NK-92 (cell line): Measurements from ENCODE around the gene CRY2.
"Not testable (repeated sequence)": the region's sequence is repeated elsewhere in the genome, so short reads cannot be mapped to it uniquely, and the experiment has no call there.

ENCODE experiments used
- DNase-seq: peaks from one replicate; lab custom pipeline; 2025; ENCODE audit not compliant: unreplicated experiment; lab: John Stamatoyannopoulos, UW

Gene CRY2

DNA sequence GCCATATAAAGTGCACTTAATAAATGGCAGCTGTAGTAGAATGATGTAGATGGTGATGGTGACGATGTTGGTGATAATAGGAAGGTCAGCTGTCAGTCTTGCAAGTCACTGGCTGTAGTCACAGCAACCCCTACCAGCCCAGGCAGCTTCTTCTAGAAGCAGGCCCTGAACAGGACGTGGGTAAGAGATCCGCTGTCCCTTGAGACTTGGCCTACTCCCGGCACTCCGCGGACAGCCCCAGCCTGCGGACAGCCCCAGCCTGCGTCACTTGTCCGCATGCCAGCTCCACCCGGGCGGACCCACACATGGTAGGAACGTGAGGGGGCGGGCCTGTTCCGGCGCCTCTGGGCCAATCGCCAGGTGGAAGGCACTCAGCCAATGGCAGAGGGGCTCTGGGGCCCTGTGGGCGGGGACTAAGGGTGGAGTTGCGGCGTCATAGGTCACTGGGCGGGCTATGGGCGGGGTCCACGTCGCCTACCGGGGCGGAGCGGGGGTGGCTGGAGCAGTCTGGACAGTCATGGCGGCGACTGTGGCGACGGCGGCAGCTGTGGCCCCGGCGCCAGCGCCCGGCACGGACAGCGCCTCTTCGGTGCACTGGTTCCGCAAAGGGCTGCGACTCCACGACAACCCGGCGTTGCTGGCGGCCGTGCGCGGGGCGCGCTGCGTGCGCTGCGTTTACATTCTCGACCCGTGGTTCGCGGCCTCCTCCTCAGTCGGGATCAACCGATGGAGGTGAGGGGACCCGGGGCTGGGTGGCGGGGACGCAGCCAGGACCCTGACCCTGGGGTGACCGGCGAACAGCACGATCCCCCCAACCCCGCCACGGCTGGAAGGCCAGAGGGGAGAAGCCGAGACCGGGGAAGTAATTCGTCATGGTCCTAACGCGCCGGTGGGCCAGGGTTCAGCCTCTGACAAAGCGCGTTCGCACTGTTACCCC, at the start of gene CRY2:
Gene CRY2, plus strand, starts transcription at position 502 of the 937 bp plus-strand sequence. Its CDS starts 16 bp downstream, at position 518.
- peak; percentile 85 for DNase-seq

DNA sequence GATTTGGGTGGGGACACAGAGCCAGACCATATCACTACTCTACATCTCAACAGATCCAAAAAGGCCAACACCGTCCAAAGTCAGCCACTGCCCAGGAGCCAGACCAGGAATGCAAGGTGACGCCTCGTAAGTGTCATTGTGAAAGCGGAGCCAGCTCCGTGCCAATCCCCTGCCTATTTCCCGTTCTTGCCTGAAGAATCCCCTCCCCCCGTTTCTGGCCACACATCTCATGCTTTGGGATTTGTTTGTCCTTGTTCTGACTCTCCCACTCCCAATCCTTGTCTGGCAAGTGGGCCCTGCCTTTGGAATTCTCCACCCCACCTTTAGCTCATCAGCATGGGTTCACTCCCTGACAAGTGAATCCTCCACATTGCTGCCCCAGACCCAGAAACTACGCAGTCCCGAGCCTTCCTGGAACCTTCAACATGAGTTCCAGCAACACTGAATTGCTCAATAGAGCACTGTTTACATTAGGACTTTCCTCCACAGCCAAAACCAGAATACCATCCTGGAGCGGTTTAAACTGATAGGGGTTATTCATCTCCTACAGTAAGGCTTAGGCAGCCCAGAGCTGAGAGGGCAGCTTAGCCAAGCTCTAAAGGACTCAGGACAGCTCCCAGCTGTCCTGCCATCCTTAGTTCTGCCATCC, 48.4 kb upstream of the CRY2 start:
- DNase-seq, result no peak

DNA sequence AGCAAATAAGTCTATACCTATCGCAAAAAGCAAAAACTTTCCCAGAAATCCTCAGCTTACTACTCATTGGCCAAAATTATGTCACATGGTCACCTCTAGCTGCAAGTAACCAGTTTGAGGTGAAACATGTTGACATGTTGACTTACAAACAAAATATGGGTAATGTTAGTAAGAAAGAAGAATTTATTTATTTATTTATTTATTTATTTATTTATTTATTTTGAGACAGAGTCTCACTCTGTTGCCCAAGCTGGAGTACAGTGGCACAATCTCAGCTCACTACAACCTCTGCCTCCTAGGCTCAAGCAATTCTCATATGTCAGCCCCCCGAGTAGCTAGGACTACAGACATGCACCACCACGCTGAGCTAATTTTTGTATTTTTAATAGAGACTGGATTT, 47.7 kb upstream of the CRY2 start:
- no peak for DNase-seq

DNA sequence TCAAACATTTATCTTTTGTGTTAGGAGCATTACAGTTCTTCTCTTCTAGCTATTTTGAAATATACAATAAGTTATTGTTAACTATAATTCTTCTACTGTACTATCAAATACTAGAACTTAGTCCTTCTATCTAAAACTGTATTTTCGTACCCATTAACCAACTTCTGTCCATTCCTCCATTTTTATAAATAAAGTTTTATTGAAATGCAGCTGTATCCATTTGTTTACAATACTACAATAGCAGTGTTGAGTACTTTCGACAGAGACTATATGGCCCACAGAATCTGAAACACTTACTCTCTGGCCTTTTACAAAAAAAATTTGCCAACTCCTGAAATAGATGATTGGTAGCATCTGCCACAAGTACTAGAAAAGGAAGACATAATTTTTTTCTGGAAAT, 47.0 kb upstream of the CRY2 start:
- no peak for DNase-seq

DNA sequence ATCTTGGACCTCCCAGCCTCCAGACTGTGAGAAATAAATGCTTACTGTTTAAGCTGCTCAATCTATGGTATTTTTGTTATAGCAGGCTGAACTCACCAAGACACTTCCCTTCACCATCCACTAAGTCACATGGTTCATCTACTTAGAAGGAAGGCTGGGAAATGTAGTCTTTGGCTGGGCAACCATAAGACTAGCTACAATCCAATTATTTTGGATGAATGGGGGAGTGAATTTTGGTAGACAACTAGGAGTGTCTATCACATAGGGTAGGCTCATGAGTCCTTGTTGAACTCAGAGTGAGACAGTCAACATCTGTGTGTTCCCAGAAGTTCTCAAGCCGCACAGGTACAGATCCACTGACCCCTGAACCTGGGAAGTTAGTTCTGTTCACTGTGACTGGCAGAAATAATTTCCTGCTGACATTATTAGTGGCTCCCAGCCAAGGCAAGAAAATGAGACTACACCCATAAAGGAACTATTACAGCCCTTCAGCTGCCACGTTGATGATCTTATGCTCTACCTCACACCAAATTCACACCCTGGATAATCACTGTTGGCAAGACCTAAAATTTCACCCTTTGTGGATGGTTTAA, 45.5 kb upstream of the CRY2 start:
- no peak for DNase-seq

DNA sequence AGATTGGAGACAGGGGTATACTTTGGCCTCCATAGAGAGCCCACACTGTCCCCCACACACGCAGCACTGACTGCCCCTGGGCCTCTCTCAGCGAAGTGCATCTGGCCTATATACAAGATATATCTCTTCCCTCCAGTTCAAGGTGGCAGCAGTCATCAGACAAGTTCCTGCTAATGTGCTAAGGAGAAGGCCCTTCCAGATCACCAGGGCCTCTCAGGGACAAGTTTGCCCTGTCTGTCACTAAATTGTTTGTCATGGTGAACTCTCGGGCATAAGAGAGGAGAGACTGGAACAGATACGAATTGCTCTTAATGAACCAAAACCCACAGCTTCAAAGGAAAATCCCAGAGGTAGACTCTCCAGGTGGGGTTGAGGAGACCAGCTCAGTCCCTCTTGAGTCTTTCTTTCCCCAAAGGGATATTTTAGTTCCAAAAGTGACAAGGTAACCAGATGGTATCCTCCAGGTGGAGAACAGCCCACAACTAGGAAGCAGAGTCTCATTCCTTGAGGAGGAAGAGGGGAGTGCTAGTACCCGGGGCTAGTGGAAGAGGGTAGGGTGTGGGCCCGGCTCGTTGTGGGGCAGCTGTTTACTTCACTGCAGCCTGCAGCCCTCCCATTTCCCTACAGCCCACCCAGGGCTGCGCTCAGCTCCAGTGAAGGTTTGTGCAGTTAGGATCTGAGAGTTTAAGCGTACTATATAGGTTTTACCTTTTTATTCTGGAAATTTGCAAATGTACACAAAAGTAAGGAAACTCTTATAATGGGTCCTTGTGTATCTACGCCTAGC, 44.6 kb upstream of the CRY2 start:
- DNase-seq, result no peak

DNA sequence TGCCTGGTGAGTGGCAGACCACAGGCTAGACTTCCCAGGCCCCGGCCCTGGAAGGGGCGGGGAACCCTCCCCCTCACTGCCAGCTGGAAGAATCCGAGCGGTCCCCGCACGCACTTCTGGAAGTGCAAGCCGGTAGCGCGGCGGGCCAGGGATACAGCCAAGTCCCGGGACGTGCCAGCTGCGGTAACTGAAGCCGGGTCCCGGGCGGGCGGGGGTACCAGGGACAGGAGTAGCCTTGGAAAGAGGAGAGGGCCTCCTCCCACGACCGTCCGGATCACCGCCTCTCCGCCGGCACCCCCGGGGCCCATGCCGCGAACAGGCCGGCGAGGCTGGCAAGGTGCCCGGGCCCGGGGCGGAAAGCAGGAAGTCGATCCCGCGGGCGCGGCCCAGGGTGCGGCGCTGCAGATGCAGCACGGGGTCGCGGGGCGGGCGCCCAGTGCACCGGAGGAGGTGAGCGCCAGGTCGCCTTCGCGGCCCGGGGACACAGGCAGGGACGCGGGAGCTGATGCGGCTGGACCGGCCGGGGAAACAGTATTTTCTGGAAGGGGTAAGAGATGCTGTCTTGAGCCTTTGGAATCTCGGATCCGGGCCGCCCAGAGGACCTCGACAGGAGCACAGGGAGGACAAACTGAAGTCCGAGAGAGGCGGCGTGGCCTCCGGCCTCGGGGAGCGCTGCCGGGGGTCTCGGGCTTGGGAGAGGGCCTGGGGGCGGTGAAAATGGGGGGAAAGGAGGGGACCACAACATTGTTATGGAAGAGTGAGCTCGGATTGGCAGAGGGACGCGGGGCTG, 43.1 kb upstream of the CRY2 start:
- DNase-seq, result no peak

DNA sequence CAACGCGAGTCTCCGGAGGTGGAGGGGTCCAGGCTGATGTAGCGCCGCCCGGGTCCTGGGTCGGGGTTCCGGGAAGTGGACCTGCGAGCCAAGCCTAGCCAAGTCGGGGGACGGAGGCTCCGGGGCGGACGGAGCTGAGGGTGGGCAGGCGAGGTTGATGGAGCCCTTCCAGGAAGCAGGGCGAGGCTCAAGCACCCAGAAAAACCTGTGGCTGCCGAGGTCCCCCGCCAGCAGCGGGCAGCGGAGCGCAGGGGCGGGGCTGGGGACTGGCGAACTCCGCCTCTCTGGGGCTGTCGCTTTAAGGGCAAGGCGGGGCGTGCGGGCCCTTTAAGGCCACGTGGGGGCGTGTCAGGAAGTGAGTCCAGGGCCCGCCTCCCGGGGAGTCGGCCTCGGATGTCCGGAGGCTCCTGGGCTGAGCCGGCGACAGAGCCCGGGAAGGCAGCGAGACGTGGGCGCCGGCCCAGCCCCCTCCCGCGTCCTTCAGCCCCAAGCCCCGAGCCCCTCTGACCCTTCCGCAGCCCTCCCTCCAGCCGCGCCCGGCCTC, 42.4 kb upstream of the CRY2 start, which contains the start of gene SLC35C1:
Gene SLC35C1, plus strand, starts transcription at position 389 of the 544 bp plus-strand sequence. CDS start 653 bp downstream, outside the sequence.
- peak; percentile 50 for DNase-seq

DNA sequence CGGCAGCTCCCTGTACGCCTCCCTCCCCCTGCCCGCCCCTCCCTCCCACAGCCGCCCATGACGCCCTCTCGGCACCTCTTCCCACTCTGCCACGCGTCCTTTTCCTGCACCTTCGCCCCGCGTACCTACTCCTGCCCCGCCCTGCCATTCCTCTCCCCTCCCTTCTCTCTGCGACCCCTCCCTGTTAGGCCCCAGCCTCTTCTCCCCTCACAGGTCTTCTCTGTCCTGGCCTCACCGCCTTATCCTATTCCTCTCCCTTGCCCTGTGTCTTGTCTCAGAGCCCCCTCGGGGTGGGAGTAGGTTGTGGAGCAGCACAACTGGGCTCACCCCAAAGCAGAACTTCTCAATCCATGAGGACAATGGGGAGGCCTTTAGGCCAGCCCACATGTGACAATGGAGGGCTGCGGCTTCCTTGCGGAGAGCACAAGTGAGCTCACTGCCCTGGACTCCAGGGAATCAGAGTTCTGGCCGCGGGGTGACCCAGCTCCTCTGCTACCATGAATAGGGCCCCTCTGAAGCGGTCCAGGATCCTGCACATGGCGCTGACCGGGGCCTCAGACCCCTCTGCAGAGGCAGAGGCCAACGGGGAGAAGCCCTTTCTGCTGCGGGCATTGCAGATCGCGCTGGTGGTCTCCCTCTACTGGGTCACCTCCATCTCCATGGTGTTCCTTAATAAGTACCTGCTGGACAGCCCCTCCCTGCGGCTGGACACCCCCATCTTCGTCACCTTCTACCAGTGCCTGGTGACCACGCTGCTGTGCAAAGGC, 41.8 kb upstream of the CRY2 start:
- DNase-seq, result no peak

DNA sequence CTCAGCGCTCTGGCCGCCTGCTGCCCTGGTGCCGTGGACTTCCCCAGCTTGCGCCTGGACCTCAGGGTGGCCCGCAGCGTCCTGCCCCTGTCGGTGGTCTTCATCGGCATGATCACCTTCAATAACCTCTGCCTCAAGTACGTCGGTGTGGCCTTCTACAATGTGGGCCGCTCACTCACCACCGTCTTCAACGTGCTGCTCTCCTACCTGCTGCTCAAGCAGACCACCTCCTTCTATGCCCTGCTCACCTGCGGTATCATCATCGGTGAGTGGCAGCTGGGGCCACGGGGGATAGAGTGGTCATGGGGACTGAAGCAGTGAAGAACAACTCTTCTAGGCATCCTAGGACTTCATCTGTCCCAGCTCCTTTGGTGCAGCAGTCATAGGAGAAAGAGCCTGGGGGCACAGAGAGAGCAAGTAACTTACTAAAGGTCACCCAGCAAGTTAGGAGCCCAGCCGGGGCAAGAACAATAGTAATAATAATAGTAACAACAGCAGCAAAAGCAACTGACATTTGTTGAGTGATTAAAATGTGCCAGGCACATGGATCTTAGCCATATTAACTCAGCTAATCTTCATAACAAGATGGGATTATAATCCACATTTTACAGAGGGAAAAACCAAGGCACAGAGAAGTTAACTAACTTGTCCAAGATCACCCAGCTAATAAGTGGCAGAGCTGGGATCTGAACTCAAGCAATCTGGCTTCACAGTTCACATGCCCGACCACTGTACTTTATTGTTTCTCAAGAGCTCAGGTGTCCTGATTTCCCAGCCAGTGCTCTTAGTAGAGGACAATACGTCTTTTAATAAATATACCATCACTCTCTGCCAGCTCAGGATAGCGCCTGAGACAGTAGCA, 41.0 kb upstream of the CRY2 start:
- no peak for DNase-seq

DNA sequence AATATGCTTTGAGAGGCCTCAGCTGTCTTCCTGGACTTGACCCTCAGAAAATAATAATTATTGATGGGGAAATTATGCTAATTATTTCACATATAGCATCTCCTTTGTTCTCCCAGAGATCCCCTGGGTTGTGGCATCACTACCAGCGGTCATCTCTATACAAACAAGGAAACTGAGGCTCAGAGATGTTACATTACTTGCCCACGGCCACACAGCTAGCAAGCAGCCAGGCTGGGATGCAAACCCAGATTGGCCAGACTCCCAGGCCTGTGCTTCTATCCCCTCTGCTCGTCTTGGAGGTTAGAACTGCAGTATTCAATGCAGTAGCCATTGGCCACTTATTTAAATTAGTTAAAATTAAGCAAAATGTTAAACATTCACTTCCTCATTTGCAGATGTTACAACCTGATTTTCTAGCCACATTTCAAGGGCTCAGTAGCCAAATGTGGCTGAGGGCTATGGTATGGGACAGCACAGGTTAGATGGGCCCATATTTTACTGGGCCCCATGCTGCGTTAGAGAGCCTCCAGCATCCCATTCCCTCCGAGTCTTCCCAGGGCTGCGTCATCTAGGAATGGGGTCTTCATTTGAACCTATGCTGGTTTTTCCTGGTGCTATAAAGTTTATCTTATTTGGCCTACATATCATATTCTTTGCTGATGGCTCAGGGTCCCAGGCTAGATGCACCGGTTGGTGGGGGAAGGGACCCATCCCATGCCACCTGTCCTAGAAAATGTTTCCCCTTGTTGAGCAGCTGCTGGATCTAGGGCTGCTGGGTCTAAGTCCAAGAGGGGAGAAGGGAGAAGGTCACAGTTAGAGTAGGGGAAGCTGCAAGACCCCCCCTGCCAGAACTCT, 40.1 kb upstream of the CRY2 start:
- no peak for DNase-seq

DNA sequence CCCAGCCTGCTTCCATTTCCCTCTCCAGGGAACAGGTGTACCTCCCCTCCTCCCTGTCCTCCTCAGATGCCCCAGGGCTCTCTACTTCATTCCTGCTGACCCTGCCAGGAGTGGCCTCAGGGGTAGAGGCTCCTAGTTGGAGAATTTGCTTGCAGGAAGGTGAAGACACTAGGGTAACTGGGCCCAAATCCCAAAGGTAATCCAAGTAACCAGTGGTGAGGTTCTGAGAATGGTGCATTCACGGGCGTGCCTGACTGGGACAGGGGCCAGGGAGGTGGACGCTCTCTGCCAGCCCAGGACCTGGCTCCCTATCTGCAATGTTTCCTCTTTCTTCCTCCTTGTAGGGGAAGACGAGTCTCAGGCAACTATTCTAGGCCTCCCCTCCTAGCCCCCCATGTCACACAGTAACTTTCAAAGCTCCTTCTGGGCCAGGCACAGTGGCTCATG, 39.5 kb upstream of the CRY2 start:
- no peak for DNase-seq

DNA sequence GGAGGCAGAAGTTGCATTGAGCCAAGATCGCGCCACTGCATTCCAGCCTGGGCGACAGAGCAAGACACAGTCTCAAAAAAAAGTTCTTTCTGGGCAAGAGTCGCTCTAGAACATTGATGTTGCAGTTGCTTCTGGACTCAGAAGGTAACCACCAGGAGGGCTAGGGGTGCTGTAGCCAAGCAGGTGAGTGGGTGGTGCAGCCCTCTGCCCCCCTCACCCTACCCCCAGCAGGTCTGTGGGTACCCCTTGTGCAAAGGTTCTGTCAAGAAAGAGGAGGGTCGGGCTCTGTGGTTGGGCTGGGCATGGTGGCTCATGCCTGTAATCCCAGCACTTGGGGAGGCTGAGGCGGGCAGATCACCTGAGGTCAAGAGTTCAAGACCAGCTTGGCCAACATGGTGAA, 38.8 kb upstream of the CRY2 start:
- not testable (repeated sequence) for DNase-seq

DNA sequence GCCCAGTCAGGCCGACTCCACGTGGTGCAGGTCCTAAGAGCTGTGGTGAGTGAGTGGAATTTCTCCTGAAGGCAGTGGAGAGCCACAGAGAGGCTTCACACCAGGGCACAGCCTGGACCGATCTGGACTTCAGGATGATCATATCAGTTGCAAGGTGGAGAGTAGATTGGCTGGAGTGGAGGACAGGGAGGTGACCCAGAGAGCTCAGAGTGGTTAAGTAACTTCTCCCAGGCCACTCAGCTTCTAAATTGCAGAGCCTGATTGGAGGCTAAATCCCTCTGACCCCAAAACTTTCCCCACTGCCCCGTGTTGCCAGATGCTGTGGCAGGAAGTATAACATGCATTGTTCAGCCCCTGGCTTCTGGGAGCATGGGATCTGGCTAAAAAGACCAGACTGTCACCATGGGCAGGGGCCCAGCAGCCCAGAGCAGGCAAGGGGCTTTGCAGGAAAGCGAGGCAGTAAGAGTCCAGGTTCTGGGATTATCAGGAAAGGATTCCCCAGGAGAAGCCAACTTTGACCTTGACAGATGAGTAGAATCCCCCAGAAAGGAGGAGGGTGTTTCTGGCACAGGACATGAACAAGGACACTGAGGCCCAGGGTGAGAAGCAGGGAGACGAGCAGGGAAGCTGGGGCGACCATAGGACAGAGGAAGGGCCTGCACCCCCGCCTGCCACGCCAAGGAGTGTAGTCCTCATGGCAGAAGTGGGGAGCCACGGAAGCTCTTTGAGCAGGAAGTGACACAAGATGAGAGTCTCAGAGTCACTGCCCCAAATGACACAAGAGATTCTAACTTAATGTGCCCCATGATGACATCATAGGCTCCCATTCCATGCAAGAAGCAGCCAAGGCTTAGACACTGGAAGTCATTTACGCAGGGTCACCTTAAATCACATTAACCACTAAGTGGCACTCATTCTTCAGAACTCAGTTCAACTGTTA, 37.5 kb upstream of the CRY2 start:
- no peak for DNase-seq

DNA sequence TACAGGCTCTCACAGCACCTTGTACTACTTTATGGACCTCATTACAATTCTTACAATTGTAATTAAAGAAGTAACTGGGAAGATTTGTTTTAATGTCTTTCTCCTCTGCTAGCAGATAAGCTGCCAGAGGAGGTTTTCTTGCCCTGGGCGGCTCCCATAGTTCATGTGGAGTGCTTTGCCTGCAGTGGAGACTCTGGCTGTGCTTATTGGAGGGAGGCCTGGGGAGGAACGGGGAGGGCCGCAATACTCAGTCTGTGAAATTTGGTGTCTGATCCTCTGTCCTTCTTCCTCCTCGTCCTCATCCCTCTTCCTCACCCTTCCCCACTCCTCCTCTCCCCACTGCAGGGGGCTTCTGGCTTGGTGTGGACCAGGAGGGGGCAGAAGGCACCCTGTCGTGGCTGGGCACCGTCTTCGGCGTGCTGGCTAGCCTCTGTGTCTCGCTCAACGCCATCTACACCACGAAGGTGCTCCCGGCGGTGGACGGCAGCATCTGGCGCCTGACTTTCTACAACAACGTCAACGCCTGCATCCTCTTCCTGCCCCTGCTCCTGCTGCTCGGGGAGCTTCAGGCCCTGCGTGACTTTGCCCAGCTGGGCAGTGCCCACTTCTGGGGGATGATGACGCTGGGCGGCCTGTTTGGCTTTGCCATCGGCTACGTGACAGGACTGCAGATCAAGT, 36.7 kb upstream of the CRY2 start:
- no peak for DNase-seq

DNA sequence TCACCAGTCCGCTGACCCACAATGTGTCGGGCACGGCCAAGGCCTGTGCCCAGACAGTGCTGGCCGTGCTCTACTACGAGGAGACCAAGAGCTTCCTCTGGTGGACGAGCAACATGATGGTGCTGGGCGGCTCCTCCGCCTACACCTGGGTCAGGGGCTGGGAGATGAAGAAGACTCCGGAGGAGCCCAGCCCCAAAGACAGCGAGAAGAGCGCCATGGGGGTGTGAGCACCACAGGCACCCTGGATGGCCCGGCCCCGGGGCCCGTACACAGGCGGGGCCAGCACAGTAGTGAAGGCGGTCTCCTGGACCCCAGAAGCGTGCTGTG, 36.2 kb upstream of the CRY2 start:
- no peak for DNase-seq
